ENCODE results near the gene SLC25A13. TPM values are rescaled to one million over a fixed set of nuclear protein-coding genes. Genes with fewer than 3 reads are reported as not detected.

SLC25A13 gene
- total RNA-seq, 1 donor: 19.2 TPM

- Histone ChIP-seq H3K9me3 (ENCODE audit: low read depth, low read length) (no peaks in the 10 kb centered on the region), H2AFZ (ENCODE audit: low read length) (no peak overlapping the region), H3K4me1 (ENCODE audit: insufficient read depth, low read length) (peaks cover 4% of the 10 kb centered on the region), H3K36me3 (ENCODE audit: insufficient read depth, low read length) (no peaks in the 10 kb centered on the region), H3K27ac (ENCODE audit: low read depth, low read length) (no peak overlapping the region), H4K20me1 (ENCODE audit: insufficient read depth, low read length) (no peaks in the 10 kb centered on the region), H3K27me3 (ENCODE audit: insufficient read depth, low read length) (no peaks in the 10 kb centered on the region), H3K4me3 (ENCODE audit: insufficient read depth, low read length) (no peak overlapping the region), H3K4me2 (ENCODE audit: insufficient read depth, low read length) (no peak overlapping the region), H3K79me2 (ENCODE audit: insufficient read depth, low read length) (no peaks in the 10 kb centered on the region)
- no peak for TF ChIP-seq CTCF (IDR thresholded peaks at IDR 0.05; ENCODE audit: extremely low read depth, low read depth, low read length)
- no peak for DNase-seq (ENCODE audit: insufficient read length, low spot score, missing footprints)
Observed at GRCh38 chr7:96332325-96332724, 10.4 kb upstream of the SLC25A13 start.

GRCh38 chr7:96331775-96332174 is 9.9 kb upstream of the SLC25A13 start:
- no peak for TF ChIP-seq CTCF (IDR thresholded peaks at IDR 0.05; ENCODE audit: extremely low read depth, low read depth, low read length)
- Histone ChIP-seq H3K27ac (ENCODE audit: low read depth, low read length) (no peak overlapping the region), H3K4me3 (ENCODE audit: insufficient read depth, low read length) (no peak overlapping the region), H3K4me2 (ENCODE audit: insufficient read depth, low read length) (no peak overlapping the region), H3K36me3 (ENCODE audit: insufficient read depth, low read length) (no peaks in the 10 kb centered on the region), H3K27me3 (ENCODE audit: insufficient read depth, low read length) (no peaks in the 10 kb centered on the region), H4K20me1 (ENCODE audit: insufficient read depth, low read length) (no peaks in the 10 kb centered on the region), H3K4me1 (ENCODE audit: insufficient read depth, low read length) (peaks cover 4% of the 10 kb centered on the region), H3K9me3 (ENCODE audit: low read depth, low read length) (no peaks in the 10 kb centered on the region), H2AFZ (ENCODE audit: low read length) (no peak overlapping the region), H3K79me2 (ENCODE audit: insufficient read depth, low read length) (no peaks in the 10 kb centered on the region)
- no peak for DNase-seq (ENCODE audit: insufficient read length, low spot score, missing footprints)

GRCh38 chr7:96331233-96331632 is 9.3 kb upstream of the SLC25A13 start:
- no peak for TF ChIP-seq CTCF (IDR thresholded peaks at IDR 0.05; ENCODE audit: extremely low read depth, low read depth, low read length)
- H3K4me3 ChIP-seq (ENCODE audit: insufficient read depth, low read length): no peak overlapping the region
- no peaks in the 10 kb centered on the region for H3K9me3 ChIP-seq (ENCODE audit: low read depth, low read length)
- H3K79me2 ChIP-seq (ENCODE audit: insufficient read depth, low read length): no peaks in the 10 kb centered on the region
- no peak for DNase-seq (ENCODE audit: insufficient read length, low spot score, missing footprints)
- no peak overlapping the region for H3K4me2 ChIP-seq (ENCODE audit: insufficient read depth, low read length)
- H3K27me3 ChIP-seq (ENCODE audit: insufficient read depth, low read length): no peaks in the 10 kb centered on the region
- no peak overlapping the region for H2AFZ ChIP-seq (ENCODE audit: low read length)
- H3K27ac ChIP-seq (ENCODE audit: low read depth, low read length): no peak overlapping the region
- H3K4me1 ChIP-seq (ENCODE audit: insufficient read depth, low read length): peaks cover 4% of the 10 kb centered on the region
- H3K36me3 ChIP-seq (ENCODE audit: insufficient read depth, low read length): no peaks in the 10 kb centered on the region
- no peaks in the 10 kb centered on the region for H4K20me1 ChIP-seq (ENCODE audit: insufficient read depth, low read length)

- DNase-seq (ENCODE audit: insufficient read length, low spot score, missing footprints): no peak
- H3K9me3 ChIP-seq (ENCODE audit: low read depth, low read length): no peaks in the 10 kb centered on the region
- no peak overlapping the region for H3K27ac ChIP-seq (ENCODE audit: low read depth, low read length)
- no peak for TF ChIP-seq CTCF (IDR thresholded peaks at IDR 0.05; ENCODE audit: extremely low read depth, low read depth, low read length)
- H3K4me3 ChIP-seq (ENCODE audit: insufficient read depth, low read length): no peak overlapping the region
- H3K36me3 ChIP-seq (ENCODE audit: insufficient read depth, low read length): no peaks in the 10 kb centered on the region
- no peak overlapping the region for H3K4me2 ChIP-seq (ENCODE audit: insufficient read depth, low read length)
- no peak overlapping the region for H2AFZ ChIP-seq (ENCODE audit: low read length)
- no peaks in the 10 kb centered on the region for H3K79me2 ChIP-seq (ENCODE audit: insufficient read depth, low read length)
- peaks cover 4% of the 10 kb centered on the region for H3K4me1 ChIP-seq (ENCODE audit: insufficient read depth, low read length)
- H4K20me1 ChIP-seq (ENCODE audit: insufficient read depth, low read length): no peaks in the 10 kb centered on the region
- no peaks in the 10 kb centered on the region for H3K27me3 ChIP-seq (ENCODE audit: insufficient read depth, low read length)
Observed at GRCh38 chr7:96330193-96330592, 8.3 kb upstream of the SLC25A13 start.

Measured in osteoblast (primary cell).